ENCODE results near the gene NPIPA1. TPM values are rescaled to one million over a fixed set of nuclear protein-coding genes. Genes with fewer than 3 reads are reported as not detected.
"Not testable (repeated sequence)": the region's sequence is repeated elsewhere in the genome, so short reads cannot be mapped to it uniquely, and the experiment has no call there.

NPIPA1 gene
- 10 to 100 TPM; 38.1 to 46.8 TPM for total RNA-seq

DNA sequence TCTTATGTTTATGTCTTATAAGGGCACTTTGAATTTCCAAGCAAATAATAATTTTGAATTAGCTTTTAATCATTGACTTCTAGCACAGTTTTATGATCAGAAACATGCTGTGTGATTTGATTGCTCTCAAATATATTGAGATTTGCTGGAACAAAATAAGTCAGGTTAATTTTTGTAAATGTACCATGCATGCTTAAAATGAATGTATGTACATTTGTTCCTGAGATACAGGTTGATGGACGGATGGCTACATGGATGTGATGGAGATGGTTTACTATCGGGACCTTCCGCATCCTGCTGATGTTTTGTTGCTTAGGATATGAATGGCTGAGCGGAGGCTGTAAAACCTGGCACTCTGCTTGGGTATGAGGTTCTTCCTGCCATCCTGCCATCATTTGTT is at the start of gene NPIPA1:
NPIPA1 (plus strand) TSS at position 301 of the 400 bp plus-strand sequence; CDS start at position 301, 0 bp downstream.
- no CpG with 5 or more reads among the region's 4 CpGs for WGBS, 2 donors
- H3K9me3 ChIP-seq; H3K4me3 ChIP-seq; ATAC-seq; H3K36me3 ChIP-seq (replicated peaks in 1 of 2; ENCODE audit: insufficient read depth in 1 of 2, low read depth in 2 of 2); H3K27ac ChIP-seq; intact Hi-C loops (cut with DNase I); H3K27me3 ChIP-seq; DNase-seq; H3K4me1 ChIP-seq: not testable (repeated sequence)

DNA sequence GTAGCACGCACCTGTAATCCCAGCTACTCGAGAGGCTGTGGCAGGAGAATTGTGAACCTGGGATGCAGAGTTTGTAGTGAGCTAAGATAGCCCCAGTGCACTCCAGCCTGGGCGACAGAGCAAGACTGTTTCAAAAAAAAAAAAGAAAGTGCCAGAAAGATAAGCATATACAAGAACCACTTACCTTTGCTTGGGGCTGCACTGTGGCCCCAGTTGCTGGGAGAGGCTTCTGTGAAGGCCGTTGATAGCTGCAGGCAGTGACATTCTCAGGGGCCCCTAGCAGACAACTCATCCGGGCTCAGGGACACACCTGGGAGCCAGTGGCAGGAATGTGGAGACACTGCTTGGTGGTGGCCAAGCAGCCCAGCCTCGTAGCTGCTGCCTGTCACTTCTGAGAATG is 45.1 kb upstream of the NPIPA1 start:
- H3K27ac ChIP-seq; intact Hi-C loops (cut with DNase I); H3K9me3 ChIP-seq; H3K4me3 ChIP-seq; DNase-seq; ATAC-seq; H3K36me3 ChIP-seq (replicated peaks in 1 of 2; ENCODE audit: insufficient read depth in 1 of 2, low read depth in 2 of 2); H3K27me3 ChIP-seq; H3K4me1 ChIP-seq: not testable (repeated sequence)
- WGBS, 2 donors: 72 to 76% methylated on average over 3 of the region's 6 CpGs

DNA sequence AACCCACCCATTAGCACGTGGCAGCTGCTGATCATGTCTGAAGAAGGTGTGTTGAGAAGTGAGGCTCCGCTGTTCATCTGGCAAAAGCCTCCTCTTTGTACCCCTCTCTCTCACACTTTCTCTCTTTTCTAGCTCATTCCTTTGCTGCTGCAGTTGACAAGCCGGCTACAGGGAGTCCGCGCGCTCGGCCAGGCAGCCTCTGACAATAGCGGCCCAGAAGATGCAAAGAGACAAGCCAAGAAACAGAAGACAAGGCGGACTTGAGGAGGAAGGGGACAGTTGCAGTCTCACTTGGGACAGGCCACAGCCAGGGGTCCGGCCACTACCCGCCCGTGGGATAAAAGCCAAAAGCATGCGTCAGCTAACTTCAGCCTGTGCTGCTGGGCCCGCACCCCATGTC is 41.9 kb upstream of the NPIPA1 start:
- DNase-seq; H3K9me3 ChIP-seq; H3K27me3 ChIP-seq; ATAC-seq; H3K27ac ChIP-seq; H3K4me1 ChIP-seq; intact Hi-C loops (cut with DNase I); H3K36me3 ChIP-seq (replicated peaks in 1 of 2; ENCODE audit: insufficient read depth in 1 of 2, low read depth in 2 of 2); H3K4me3 ChIP-seq: not testable (repeated sequence)
- 75 to 89% methylated on average over 10 to 12 of the region's 14 CpGs for WGBS, 2 donors

DNA sequence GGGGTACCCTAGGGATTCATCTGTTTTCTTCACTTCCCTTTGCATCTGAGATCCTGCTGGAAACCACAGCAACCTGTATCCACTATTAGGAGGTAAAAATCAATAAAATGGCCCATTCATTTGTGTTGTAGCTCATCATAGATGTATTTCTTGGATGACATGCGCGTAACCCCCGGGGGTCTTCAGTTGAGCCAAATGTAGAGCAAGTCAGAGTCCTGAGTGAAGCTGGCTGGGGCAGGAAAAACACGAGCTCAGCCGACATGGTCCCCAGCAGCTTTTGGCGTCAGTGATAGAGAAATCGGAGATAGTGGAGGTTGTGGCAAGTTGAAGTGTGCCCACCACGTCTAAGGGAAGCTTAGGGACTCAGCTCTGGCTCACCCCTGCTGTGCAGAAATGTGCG is 41.2 kb upstream of the NPIPA1 start:
- H3K27me3 ChIP-seq; H3K4me1 ChIP-seq; H3K9me3 ChIP-seq; H3K36me3 ChIP-seq (replicated peaks in 1 of 2; ENCODE audit: insufficient read depth in 1 of 2, low read depth in 2 of 2); ATAC-seq; H3K27ac ChIP-seq; intact Hi-C loops (cut with DNase I); DNase-seq; H3K4me3 ChIP-seq: not testable (repeated sequence)
- 75 to 81% methylated on average over 8 of the region's 9 CpGs for WGBS, 2 donors

- H3K36me3 ChIP-seq (replicated peaks in 1 of 2; ENCODE audit: insufficient read depth in 1 of 2, low read depth in 2 of 2); H3K4me3 ChIP-seq; H3K4me1 ChIP-seq; DNase-seq; H3K27ac ChIP-seq; H3K9me3 ChIP-seq; intact Hi-C loops (cut with DNase I); H3K27me3 ChIP-seq: not testable (repeated sequence)
- peak in 2 of 7 experiments; percentile 15 to 19 for TF ChIP-seq CTCF (IDR thresholded peaks at IDR 0.05)
- 45 to 69% methylated on average over 4 to 5 of the region's 12 CpGs for whole genome bisulfite sequencing, 2 donors
- peak; percentile 75 for ATAC-seq
Measured at GRCh38 chr16:14897006-14897664, 40.1 kb upstream of the NPIPA1 start.

GRCh38 chr16:14898162-14898561 is 39.1 kb upstream of the NPIPA1 start:
- not testable (repeated sequence) for ATAC-seq

DNA sequence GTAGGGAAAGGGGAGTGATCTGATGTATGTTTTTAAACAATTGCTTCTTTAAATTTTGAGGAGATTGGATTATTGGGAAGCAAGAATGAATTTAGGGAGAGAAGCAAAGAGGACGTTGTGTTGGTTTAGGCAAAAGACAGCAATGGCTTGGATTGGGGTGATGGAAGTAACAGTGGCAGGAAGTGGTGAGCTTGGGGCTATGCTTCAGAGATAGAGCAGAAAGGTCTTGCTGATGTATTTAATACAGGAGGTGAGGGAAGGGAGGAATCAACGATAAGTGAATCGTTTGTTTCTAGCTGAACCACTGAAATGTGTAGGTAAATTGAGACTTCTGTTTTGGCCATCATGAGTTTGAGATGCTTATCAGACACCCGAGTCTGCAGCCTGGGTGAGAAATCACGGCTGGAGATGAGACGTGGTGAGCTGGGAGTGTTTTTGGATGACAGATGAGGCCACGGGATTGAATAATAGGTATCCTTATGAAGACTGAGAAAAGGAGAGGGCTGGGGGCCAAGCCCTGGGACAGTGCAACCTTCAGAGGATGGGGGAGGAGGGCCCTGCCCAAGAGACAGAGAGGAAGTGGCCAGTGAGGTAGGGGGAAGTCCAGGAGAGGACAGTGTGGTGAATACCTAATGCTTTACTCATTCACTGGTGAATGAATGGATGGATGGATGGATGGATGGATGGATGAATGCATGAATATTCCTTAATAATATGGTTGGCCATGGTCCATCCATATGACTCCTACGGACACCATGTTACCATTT is 33.9 kb upstream of the NPIPA1 start:
- DNase-seq; H3K27ac ChIP-seq; intact Hi-C loops (cut with DNase I); H3K4me1 ChIP-seq; H3K36me3 ChIP-seq (replicated peaks in 1 of 2; ENCODE audit: insufficient read depth in 1 of 2, low read depth in 2 of 2); H3K9me3 ChIP-seq; H3K4me3 ChIP-seq; H3K27me3 ChIP-seq; ATAC-seq: not testable (repeated sequence)
- 65 to 81% methylated on average over 6 of the region's 8 CpGs for WGBS, 2 donors

More at GRCh38 chr16:14898162-14898561, 39.1 kb upstream of the NPIPA1 start:
- H3K9me3 ChIP-seq; H3K4me1 ChIP-seq; H3K36me3 ChIP-seq (replicated peaks in 1 of 2; ENCODE audit: insufficient read depth in 1 of 2, low read depth in 2 of 2); intact Hi-C loops (cut with DNase I); H3K27me3 ChIP-seq; H3K4me3 ChIP-seq; H3K27ac ChIP-seq; DNase-seq: not testable (repeated sequence)
- WGBS, 2 donors: 89 to 95% methylated on average over 4 of the region's 4 CpGs

- not testable (repeated sequence) for ATAC-seq
Measured at GRCh38 chr16:14909744-14910143, 27.5 kb upstream of the NPIPA1 start.

DNA sequence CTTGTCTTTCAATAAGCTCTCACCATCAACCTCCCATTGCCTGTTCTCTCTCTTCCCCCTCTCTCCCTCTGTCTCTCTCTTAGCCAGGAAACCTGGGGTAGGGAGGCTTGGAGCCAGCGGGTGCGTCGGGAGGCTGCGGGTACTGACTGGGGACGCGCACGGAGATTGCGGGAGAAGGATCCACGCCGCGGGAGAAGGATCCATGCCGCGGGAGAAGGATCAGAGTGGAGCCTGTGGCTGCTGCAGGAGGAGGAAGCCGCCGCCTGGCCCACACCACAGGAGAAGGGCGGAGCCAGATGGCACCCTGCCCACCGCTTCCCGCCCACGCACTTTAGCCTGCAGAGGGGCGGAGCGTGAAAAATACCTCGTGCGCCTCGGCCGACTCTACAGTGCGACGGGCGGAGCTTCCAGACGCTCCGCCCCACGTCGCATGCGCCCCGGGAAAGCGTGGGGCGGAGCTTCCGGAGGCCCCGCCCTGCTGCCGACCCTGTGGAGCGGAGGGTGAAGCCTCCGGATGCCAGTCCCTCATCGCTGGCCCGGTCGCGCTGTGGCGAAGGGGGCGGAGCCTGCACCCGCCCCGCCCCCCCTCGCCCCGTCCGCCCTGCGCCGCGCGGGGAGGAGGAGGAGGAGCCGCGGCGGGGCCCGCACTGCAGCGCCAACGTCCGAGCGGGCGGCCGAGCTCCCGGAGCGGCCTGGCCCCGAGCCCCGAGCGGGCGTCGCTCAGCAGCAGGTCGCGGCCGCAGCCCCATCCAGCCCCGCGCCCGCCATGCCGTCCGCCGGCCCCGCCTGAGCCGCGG is 26.2 kb upstream of the NPIPA1 start:
- H3K4me1 ChIP-seq; H3K27me3 ChIP-seq; H3K9me3 ChIP-seq; H3K36me3 ChIP-seq (replicated peaks in 1 of 2; ENCODE audit: insufficient read depth in 1 of 2, low read depth in 2 of 2); H3K4me3 ChIP-seq; intact Hi-C loops (cut with DNase I); H3K27ac ChIP-seq; DNase-seq: not testable (repeated sequence)
- WGBS, 2 donors: no CpG with 5 or more reads among the region's 85 CpGs
- peak; percentile 92 for ATAC-seq

More at GRCh38 chr16:14909744-14910143, 27.5 kb upstream of the NPIPA1 start:
- H3K27ac ChIP-seq; H3K9me3 ChIP-seq; DNase-seq; H3K36me3 ChIP-seq (replicated peaks in 1 of 2; ENCODE audit: insufficient read depth in 1 of 2, low read depth in 2 of 2); H3K4me1 ChIP-seq; H3K4me3 ChIP-seq; intact Hi-C loops (cut with DNase I); H3K27me3 ChIP-seq: not testable (repeated sequence)
- WGBS, 2 donors: 100% methylated on average over 1 of the region's 4 CpGs; no CpG with 5 or more reads in 1 of the 2 donors

- Histone ChIP-seq H3K4me3 (peak overlapping the region in 1 of 2 donors; percentile 50), H3K27ac (peak overlapping the region in 3 of 4 donors; percentile 41 to 83 (median 70))
- H3K4me1 ChIP-seq; H3K9me3 ChIP-seq; ATAC-seq; H3K36me3 ChIP-seq (replicated peaks in 1 of 2; ENCODE audit: insufficient read depth in 1 of 2, low read depth in 2 of 2); intact Hi-C loops (cut with DNase I); H3K27me3 ChIP-seq: not testable (repeated sequence)
- WGBS, 2 donors: 0% methylated on average over 20 of the region's 33 CpGs; no CpG with 5 or more reads in 1 of the 2 donors
- DNase-seq: peak; percentile 40 to 70 (median 50)
Measured at GRCh38 chr16:14911954-14912353, 25.3 kb upstream of the NPIPA1 start.
